ENCODE results near the gene TACC2. TPM values are rescaled to one million over a fixed set of nuclear protein-coding genes. Genes with fewer than 3 reads are reported as not detected.

TACC2 gene
- total RNA-seq, 4 donors from 2014 or later, result 206 to 606 (median 261) TPM

- no peak for DNase-seq (ENCODE audit: low spot score in 2 of 2)
- no peak overlapping the region for H3K27ac ChIP-seq
- H3K4me3 ChIP-seq, result no peak overlapping the region
- WGBS, result 53% methylated on average over 5 of the region's 5 CpGs
- H3K36me3 ChIP-seq, result no peaks in the 10 kb centered on the region
- no peak for TF ChIP-seq CTCF (IDR thresholded peaks at IDR 0.05)
- TF ChIP-seq POLR2A (IDR thresholded peaks at IDR 0.05), result no peak
- no peak for TF ChIP-seq POLR2AphosphoS5 (IDR thresholded peaks at IDR 0.05)
- TF ChIP-seq EP300 (IDR thresholded peaks at IDR 0.05), result no peak
- H3K9me3 ChIP-seq, result no peaks in the 10 kb centered on the region
- H3K27me3 ChIP-seq, result no peaks in the 10 kb centered on the region
- H3K4me1 ChIP-seq, result peaks cover 10% of the 10 kb centered on the region
Observed at GRCh38 chr10:122287570-122287969, 298.6 kb downstream of the TACC2 start.

GRCh38 chr10:122288262-122288661, 299.3 kb downstream of the TACC2 start:
- Histone ChIP-seq H3K9me3 (no peaks in the 10 kb centered on the region), H3K27ac (no peak overlapping the region), H3K27me3 (no peaks in the 10 kb centered on the region), H3K4me1 (peaks cover 11% of the 10 kb centered on the region), H3K4me3 (no peak overlapping the region), H3K36me3 (no peaks in the 10 kb centered on the region)
- no peak for TF ChIP-seq POLR2A (IDR thresholded peaks at IDR 0.05)
- no peak for DNase-seq (ENCODE audit: low spot score in 2 of 2)
- 85% methylated on average over 6 of the region's 6 CpGs for WGBS

- Histone ChIP-seq H3K4me3 (no peak overlapping the region), H3K4me1 (peaks cover 18% of the 10 kb centered on the region), H3K36me3 (no peaks in the 10 kb centered on the region), H3K27me3 (no peaks in the 10 kb centered on the region), H3K9me3 (no peaks in the 10 kb centered on the region), H3K27ac (no peak overlapping the region)
- TF ChIP-seq CTCF (IDR thresholded peaks at IDR 0.05), result no peak
- no peak for TF ChIP-seq POLR2A (IDR thresholded peaks at IDR 0.05)
- TF ChIP-seq EP300 (IDR thresholded peaks at IDR 0.05), result no peak
- TF ChIP-seq POLR2AphosphoS5 (IDR thresholded peaks at IDR 0.05), result no peak
- WGBS, result 90% methylated on average over 3 of the region's 3 CpGs
- no peak for DNase-seq (ENCODE audit: low spot score in 2 of 2)
Observed at GRCh38 chr10:122288917-122289316, 300.0 kb downstream of the TACC2 start.

GRCh38 chr10:122290334-122290733, 301.4 kb downstream of the TACC2 start:
- no peak overlapping the region for H3K4me3 ChIP-seq
- H3K36me3 ChIP-seq, result no peaks in the 10 kb centered on the region
- no peaks in the 10 kb centered on the region for H3K9me3 ChIP-seq
- 75% methylated on average over 7 of the region's 7 CpGs for WGBS
- peaks cover 29% of the 10 kb centered on the region for H3K4me1 ChIP-seq
- TF ChIP-seq POLR2AphosphoS5 (IDR thresholded peaks at IDR 0.05), result no peak
- no peak for TF ChIP-seq POLR2A (IDR thresholded peaks at IDR 0.05)
- TF ChIP-seq EP300 (IDR thresholded peaks at IDR 0.05), result no peak
- TF ChIP-seq CTCF (IDR thresholded peaks at IDR 0.05), result no peak
- H3K27me3 ChIP-seq, result no peaks in the 10 kb centered on the region
- DNase-seq (ENCODE audit: low spot score in 2 of 2), result no peak
- H3K27ac ChIP-seq, result peak overlapping the region; percentile 47

- DNase-seq (ENCODE audit: low spot score in 2 of 2), result no peak
- WGBS, result 59% methylated on average over 10 of the region's 13 CpGs
- Histone ChIP-seq H3K4me3 (no peak overlapping the region), H3K27ac (peak overlapping the region; percentile 47), H3K9me3 (no peaks in the 10 kb centered on the region), H3K36me3 (no peaks in the 10 kb centered on the region), H3K4me1 (peaks cover 31% of the 10 kb centered on the region), H3K27me3 (no peaks in the 10 kb centered on the region)
- no peak for TF ChIP-seq EP300 (IDR thresholded peaks at IDR 0.05)
- TF ChIP-seq CTCF (IDR thresholded peaks at IDR 0.05), result no peak
- TF ChIP-seq POLR2AphosphoS5 (IDR thresholded peaks at IDR 0.05), result no peak
Observed at GRCh38 chr10:122290833-122291532, 302.0 kb downstream of the TACC2 start.

- Histone ChIP-seq H3K27me3 (no peaks in the 10 kb centered on the region), H3K4me3 (no peak overlapping the region), H3K36me3 (no peaks in the 10 kb centered on the region), H3K27ac (peak overlapping the region; percentile 40), H3K4me1 (peaks cover 29% of the 10 kb centered on the region), H3K9me3 (no peaks in the 10 kb centered on the region)
- WGBS, result 82% methylated on average over 5 of the region's 5 CpGs
- no peak for DNase-seq (ENCODE audit: low spot score in 2 of 2)
- TF ChIP-seq POLR2A (IDR thresholded peaks at IDR 0.05) (no peak), POLR2AphosphoS5 (IDR thresholded peaks at IDR 0.05) (no peak), CTCF (IDR thresholded peaks at IDR 0.05) (no peak), EP300 (IDR thresholded peaks at IDR 0.05) (no peak)
Observed at GRCh38 chr10:122291739-122292138, 302.8 kb downstream of the TACC2 start.

Data from suprapubic skin (tissue), 4 donors.